Amniotic stem cell (primary cell): ENCODE data around the gene MYCL.

Experiments
- DNase-seq: peaks from one replicate; lab custom pipeline; 2025; lab: John Stamatoyannopoulos, UW

MYCL gene

DNA sequence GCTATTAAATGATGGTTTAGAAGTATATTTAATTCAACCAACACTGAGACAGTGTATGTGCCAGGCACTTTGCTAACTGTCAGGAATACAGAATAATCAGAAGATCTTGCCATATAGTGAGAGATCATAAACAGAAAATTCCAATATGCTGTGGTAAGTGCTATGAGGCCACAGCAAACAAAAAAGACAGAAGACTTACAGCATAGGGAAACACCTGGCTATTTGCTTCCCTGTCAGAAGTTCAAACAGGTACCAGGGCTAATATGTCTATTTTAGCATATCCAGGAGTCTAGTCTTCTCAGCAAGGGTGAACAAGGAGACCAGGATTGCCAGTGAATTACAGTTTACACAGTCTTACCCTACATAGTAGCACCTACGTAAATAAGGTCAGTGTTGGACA is 48.8 kb downstream of the MYCL start:
- no peak for DNase-seq

GRCh38 chr1:39852214-39852791 is 49.4 kb downstream of the MYCL start:
- no peak for DNase-seq

- DNase-seq, result no peak
These were observed 51.0 kb downstream of the MYCL start for GRCh38 chr1:39850606-39851216.

DNA sequence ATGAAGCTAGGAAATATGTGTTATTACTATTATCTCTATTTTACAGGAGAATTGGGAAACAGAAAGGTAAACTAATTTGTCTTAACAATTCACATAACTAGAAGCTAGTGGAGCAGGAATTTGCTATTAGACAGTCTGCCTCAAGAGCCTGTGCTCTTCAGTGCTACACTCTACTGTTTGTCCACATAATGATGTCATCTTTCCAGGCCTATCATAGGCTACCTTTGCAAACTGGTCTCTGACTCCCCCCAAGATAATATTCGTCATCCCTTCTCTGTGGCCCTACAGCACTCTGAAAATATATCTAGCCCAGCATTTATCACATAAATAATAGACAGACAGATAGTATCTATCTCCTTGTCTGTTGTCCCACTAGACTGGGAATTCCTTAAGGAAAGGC is 52.5 kb downstream of the MYCL start:
- no peak for DNase-seq

GRCh38 chr1:39847940-39848339 is 53.8 kb downstream of the MYCL start:
- no peak for DNase-seq

DNA sequence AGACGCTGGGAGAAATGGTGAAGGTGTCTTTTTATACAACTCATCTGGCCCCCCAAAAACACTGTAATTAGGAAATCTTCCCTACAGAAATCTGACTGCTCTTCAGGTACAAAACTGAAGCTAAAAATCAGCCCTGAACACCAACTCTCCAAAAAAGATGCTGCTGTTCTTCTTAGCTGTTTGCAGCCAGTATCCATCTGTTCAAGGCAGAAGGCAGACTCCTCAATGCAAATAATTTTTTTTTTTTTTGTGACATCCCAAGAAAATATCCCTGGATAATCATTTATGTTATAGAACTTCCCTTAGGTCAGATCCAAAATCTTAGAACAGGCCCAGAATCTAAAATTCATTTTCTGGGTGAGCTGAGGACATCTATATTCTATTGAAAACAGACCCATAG is 54.9 kb downstream of the MYCL start:
- DNase-seq, result no peak

- DNase-seq, result no peak
These were observed 55.8 kb downstream of the MYCL start for GRCh38 chr1:39845569-39846566.
